ENCODE measurements around the gene RBM47. TPM values are rescaled to one million over a fixed set of nuclear protein-coding genes. Genes with fewer than 3 reads are reported as not detected.

The RBM47 gene
- total and polyA plus RNA-seq, 2 experiments from 2014 or later = 35.6 to 139 TPM

GRCh38 chr4:40557736-40558135, 71.9 kb downstream of the RBM47 start (continued):
- no peak for TF ChIP-seq ZNF462 (CRISPR knock-in tag; IDR thresholded peaks at IDR 0.05)
- no peak for TF ChIP-seq POLR2AphosphoS5 (IDR thresholded peaks at IDR 0.05; ENCODE audit: low read depth)
- no peak for TF ChIP-seq ZNF331 (CRISPR knock-in tag; IDR thresholded peaks at IDR 0.05; ENCODE audit: low read depth)
- no peak for TF ChIP-seq CTCF (conservative IDR thresholded peaks at IDR 0.05; ENCODE audit: low read depth in 2 of 2)
- TF ChIP-seq ZNF114 (CRISPR knock-in tag; IDR thresholded peaks at IDR 0.05) = no peak

GRCh38 chr4:40555176-40555900, 74.3 kb downstream of the RBM47 start:
- Histone ChIP-seq H3K79me2 (replicated peaks; ENCODE audit: insufficient read depth) (peaks cover 98% of the 10 kb centered on the region), H3K36me3 (ENCODE audit: insufficient read depth) (no peaks in the 10 kb centered on the region; the same call in 1 of the 2 replicates), H3K9me2 (ENCODE audit: insufficient read depth) (no peaks in the 10 kb centered on the region), H3K27ac (ENCODE audit: low read depth) (peak overlapping the region; percentile 34), H3K4me1 (ENCODE audit: insufficient read depth) (peaks cover 28% of the 10 kb centered on the region), H3F3A (replicated peaks; ENCODE audit: low read depth) (0 out of 2 replicates have a peak, but pooled peaks cover 9% of the 10 kb centered on the region), H3K27me3 (ENCODE audit: insufficient read depth) (no peaks in the 10 kb centered on the region), H3K4me3 (no peak overlapping the region), H4K20me1 (replicated peaks; ENCODE audit: insufficient read depth) (peaks cover 20% of the 10 kb centered on the region), H3K4me2 (no peak overlapping the region), H2AFZ (no peak overlapping the region)
- Mint-ChIP-seq H3K27me3 (ENCODE audit: insufficient read depth, low read depth, poor library complexity) (peaks cover 6% of the 10 kb centered on the region), H3K4me1 (peaks cover 42% of the 10 kb centered on the region), H3K4me3 (no peak overlapping the region), H3K27ac (peak overlapping the region; percentile 86), H3K9me3 (no peaks in the 10 kb centered on the region), H3K36me3 (ENCODE audit: low read depth) (peaks cover 17% of the 10 kb centered on the region)
- DNase-seq (ENCODE audit: low spot score) (no peak), ATAC-seq (no peak)
- no peak for TF ChIP-seq EZH2 (IDR thresholded peaks at IDR 0.05; ENCODE audit: low read depth, unreplicated experiment)
- no peak for TF ChIP-seq EZH2phosphoT487 (IDR thresholded peaks at IDR 0.05; ENCODE audit: unreplicated experiment)
- no peak for TF ChIP-seq ZNF331 (CRISPR knock-in tag; IDR thresholded peaks at IDR 0.05; ENCODE audit: low read depth)
- TF ChIP-seq REST (IDR thresholded peaks at IDR 0.05; ENCODE audit: unreplicated experiment) = no peak
- TF ChIP-seq, protein P1, sequence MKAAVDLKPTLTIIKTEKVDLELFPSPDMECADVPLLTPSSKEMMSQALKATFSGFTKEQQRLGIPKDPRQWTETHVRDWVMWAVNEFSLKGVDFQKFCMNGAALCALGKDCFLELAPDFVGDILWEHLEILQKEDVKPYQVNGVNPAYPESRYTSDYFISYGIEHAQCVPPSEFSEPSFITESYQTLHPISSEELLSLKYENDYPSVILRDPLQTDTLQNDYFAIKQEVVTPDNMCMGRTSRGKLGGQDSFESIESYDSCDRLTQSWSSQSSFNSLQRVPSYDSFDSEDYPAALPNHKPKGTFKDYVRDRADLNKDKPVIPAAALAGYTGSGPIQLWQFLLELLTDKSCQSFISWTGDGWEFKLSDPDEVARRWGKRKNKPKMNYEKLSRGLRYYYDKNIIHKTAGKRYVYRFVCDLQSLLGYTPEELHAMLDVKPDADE (IDR thresholded peaks at IDR 0.05) = no peak
- TF ChIP-seq ZNF114 (CRISPR knock-in tag; IDR thresholded peaks at IDR 0.05) = no peak

All from GM23338 (cell line).